Measurements from ENCODE around the gene TARM1.
A peak's percentile ranks its signal among the peaks of the same experiment; 100 is the strongest.
"Not testable (repeated sequence)": the region's sequence is repeated elsewhere in the genome, so short reads cannot be mapped to it uniquely, and the experiment has no call there.

TARM1 gene

DNA sequence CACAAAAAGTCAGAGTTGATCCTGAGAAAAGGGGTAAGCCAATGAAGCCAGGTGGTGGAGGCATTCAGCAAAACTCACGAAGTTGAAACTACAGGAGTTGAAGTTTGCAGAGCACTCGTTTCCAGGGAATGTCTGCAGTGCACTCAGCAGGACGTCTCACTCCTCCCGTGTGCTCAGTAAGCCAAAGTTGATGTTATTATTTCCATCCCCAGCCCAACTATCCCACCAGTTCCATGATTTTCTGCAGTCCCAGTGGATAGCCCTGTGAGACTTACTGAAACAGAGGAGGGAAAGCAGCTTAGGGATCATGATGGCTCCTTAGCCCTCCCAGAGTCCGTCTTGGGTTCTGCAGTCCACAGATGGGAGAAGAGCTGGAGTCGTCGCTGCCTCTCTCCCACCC, at the start of gene TARM1:
TSS of gene TARM1 (minus strand) at position 334 of the 400 bp plus-strand sequence. CDS start at position 309, 25 bp downstream.
- DNase-seq: no peak

GRCh38 chr19:54129617-54129996, 48.4 kb upstream of the TARM1 start:
- no peak for DNase-seq

DNA sequence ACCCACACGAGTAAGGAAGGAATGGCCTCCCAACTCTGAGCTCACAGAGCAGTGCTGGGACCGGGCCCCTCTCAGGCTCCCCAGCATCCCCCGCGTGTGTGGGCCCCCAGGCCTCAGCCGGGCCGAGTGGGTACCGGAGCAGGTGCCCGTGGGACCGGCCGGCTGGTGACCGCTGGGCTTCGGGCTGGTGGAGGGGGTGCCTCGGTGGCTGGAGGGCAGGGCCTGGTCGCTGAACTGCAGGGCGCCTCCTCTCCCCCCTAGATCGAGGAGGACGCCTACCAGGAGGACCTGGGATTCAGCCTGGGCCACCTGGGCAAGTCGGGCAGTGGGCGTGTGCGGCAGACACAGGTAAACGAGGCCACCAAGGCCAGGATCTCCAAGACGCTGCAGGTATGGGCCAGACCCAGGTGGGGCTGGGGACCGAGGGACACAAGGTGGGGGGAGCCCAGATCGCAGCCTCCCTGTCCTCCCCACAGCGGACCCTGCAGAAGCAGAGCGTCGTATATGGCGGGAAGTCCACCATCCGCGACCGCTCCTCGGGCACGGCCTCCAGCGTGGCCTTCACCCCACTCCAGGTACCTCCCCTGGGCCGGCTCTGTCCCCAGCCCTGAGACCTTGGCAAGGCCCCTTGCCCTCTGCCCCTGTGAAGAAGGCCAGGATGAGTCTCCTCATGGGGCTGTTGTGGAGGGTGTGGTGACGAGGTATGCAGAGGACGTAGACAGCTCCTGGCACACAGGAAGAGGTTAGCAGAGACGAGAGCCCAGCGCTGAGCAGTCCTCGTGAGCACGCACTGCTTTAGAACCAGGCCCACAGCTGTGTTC, 47.8 kb upstream of the TARM1 start:
- no peak for DNase-seq

DNA sequence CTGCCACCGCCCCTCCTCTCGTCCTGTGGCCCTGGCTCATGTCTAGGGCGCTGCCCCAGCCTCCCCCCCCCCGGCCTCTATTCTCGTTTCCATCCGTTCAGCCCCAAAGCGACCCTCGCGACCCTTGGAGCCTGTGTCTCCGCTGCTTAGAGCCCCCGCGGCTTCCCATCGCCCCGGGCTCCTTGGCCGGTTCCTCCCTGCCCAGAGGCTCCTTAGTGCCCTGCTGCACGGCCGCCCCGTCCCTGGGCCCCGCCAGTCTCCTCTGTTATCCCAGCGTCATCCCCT, 47.2 kb upstream of the TARM1 start:
- no peak for DNase-seq

GRCh38 chr19:54127688-54128440, 46.7 kb upstream of the TARM1 start:
- DNase-seq: no peak

DNA sequence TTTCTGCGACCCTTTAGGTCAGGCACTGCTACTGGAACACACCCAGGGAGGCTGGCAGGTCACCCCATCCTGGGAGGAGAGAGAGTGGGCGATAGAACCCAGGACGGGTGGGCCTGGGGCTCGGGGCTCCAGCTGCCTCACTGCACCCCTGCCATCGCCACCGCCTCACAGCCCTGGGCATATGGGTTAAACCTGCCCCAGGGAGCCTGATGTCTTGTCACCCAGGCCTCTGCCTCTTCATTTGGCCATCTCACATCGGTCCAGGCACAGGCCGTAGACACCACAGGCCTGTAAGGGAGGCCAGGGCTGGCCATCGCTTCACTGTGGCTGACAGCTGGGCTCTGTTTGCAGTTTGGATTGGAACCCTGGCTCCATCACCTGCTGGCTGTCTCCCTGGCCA, 44.5 kb upstream of the TARM1 start:
- no peak for DNase-seq

DNA sequence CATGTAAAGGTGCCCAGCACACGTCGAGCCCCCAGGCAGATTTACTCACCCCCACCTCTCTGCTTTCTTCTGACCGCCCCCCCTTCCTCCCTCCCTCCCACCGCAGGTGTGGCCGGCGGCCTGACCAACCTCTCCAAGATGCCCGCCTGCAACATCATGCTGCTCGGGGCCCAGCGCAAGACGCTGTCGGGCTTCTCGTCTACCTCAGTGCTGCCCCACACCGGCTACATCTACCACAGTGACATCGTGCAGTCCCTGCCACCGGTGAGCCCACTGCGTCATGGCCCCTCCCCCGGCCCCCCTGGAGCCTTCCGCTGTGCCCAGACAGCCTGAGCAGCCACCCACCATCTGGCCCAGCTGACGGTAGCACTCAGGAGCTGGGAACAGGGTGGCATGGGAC, 43.2 kb upstream of the TARM1 start:
- DNase-seq: no peak

DNA sequence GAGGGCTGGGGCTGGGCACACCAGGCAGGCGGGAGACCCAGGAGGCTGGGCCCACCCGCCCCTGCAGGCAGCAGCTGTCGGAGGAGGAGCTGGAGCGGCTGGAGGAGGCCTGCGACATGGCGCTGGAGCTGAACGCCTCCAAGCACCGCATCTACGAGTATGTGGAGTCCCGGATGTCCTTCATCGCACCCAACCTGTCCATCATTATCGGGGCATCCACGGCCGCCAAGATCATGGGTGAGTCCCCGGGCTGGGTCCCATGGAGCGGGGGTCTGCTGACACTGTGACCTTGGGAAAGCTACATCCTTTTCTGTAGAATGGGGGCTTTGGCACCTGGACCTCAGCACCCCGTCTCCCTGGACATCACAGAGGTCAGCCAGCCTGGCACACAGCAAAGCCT, 42.5 kb upstream of the TARM1 start:
- DNase-seq: no peak

GRCh38 chr19:54121259-54121658, 40.1 kb upstream of the TARM1 start:
- no peak for DNase-seq

DNA sequence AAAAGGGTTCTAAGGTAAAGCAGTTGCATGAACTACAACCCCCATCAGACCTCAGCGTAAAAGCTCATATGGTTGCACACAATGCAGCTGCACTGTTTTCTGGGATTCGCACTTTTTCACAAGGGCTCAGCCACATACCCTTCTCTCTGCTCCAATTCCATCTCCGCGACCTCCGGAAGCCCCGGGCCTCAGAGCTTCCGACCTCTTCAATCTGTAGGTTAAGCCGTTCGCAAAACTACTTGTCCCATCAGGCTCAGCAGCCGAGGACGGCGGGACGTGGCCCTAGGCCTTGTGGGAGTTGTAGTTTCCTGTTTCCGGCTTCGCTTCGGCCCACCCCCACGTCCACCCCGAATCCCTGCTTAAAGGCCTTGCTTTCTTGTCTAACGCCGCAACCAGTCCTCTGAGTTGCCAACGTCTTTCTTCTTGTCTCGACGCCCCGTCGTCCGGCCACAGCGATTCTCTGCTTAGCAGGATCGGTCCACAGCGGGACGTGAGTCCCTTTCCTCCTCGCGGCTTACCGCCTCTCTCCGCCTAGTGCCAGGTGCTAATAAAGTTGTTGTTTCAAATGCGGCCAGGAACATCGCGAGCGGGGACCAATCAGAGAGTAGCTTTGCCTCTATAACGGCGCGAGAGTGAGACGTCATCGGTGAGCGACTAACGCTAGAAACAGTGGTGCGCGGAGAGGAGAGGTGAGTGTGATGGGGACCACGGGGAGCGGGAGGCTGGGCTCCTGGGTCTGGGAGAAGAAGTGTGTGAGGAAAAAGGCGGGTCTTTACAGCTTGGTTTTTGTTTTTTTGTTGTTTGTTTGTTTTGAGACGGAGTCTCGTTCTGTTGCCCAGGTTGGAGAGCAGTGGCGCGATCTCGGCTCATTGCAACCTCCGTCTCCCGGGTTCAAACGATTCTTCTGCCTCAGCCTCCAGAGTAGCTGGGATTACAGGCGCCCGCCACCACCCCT, 34.2 kb upstream of the TARM1 start, which contains the start of the genes PRPF31 and TFPT:
TSS of gene PRPF31 (plus strand) at position 646 of the 955 bp plus-strand sequence. CDS start 2,525 bp downstream, outside the sequence.
TSS of gene TFPT (minus strand) at position 549 of the 955 bp plus-strand sequence. CDS start at position 161, 388 bp downstream.
- DNase-seq: peak; percentile 43 to 92

GRCh38 chr19:54114340-54115108, 33.4 kb upstream of the TARM1 start:
- DNase-seq: no peak

- no peak for DNase-seq
Measured at GRCh38 chr19:54109651-54110050, 28.5 kb upstream of the TARM1 start.

DNA sequence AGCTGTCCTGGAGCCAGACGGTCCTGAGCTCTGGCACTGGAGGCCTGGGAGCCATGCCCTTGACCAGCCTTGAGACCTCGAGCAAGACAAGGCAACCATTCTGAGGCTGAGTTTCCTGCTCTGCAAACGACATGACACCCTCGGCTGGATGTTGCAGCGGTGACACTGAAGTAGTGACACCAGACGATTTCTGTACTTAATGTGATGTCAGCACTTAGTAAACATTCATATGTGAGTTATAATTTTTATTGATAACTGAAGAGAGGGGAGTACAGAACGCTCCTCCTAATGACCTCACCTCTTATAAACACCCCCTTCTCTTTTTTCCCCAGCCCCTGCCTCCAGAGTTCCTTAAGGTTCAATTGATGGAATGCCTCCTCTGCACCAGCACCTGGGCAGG, 27.3 kb upstream of the TARM1 start:
- DNase-seq: no peak

- no peak for DNase-seq
Measured at GRCh38 chr19:54107876-54108490, 26.8 kb upstream of the TARM1 start.

DNA sequence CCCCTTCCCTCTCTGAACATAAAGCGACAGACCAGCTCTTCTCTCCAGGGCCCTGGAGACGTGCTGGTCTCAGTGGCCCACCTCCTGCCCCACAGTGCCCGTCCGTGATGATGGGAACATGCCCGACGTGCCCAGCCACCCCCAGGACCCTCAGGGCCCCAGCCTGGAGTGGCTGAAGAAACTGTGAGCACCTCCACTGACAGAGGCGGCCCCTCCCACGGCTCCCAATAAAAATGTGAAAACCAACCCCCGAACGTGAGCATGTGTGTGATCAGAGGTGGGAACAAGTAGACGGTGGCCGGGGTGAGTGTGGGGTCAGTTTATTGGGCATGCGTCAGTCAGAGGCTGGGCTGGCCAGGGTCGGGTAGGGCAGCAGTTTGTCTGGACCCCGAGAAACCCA, 25.6 kb upstream of the TARM1 start:
- DNase-seq: no peak

- no peak for DNase-seq
Measured at GRCh38 chr19:54105796-54106195, 24.6 kb upstream of the TARM1 start.

DNA sequence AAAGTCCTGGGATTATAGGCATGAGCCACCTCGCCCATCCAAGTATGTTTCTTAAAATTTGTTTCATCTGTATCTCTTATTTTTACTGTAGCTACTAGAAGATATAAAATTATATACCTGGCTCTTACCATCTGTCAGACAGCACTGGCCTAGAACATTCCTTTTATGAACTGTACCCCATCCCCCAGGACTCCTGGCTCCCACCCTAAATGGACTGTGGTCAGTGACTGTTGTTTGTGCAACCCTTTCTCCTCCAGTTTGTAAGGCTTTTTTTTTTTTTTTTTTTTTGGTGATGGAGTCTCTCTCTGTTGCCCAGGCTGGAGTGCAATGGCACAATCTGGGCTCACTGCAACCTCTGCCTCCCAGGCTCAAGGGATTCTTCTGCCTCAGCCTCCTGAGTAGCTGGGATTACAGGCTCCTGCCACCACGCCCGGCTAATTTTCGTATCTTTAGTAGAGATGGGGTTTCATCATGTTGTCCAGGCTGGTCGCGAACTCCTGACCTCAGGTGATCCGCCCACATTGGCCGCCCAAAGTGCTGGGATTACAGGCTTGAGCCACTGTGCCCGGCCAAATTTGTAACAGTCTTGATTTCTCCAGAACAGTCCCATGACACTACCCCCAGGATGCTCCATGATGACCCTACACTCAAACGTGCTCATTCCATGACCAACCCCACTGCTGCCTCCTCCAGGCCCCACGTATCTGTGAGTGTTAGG, 24.0 kb upstream of the TARM1 start:
- no peak for DNase-seq

DNA sequence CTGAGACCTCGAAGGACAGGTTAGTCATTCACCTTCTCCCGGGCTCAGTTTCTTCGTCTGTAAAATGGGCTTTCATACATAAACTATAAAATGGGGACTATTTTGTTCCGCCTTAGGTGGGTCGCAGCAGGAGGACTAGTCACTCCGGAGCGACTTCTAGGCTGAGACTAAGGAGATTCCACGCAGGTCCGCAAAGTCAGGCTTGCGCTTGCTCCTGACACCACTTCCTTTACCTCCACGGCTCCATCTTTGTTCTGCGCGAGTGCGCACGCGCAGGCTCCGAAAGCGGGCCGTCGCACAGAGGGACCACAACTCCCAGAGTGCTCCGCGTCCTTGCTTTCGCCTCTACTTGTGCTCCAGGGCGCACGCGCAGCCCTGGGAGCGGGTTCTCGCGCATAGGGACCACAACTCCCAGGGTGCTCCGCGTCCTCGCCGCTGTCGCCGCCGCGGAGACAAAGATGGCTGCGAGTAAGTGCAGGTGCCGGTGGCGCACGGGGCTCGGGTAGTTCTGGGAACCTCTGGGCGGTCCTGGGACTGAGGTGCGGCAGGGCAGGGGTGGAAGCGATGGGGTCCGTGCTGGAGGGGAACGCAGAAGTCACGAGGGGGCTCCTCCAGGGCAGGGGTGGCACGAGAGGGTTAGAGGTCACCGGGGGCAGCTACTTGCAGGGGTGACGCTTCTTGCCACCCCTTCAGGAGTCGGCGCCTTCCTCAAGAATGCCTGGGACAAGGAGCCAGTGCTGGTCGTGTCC, 21.4 kb upstream of the TARM1 start, which contains the start of gene NDUFA3:
TSS of gene NDUFA3 (plus strand) at position 435 of the 749 bp plus-strand sequence. CDS start at position 459, 24 bp downstream.
- peak; percentile 74 to 75 for DNase-seq

DNA sequence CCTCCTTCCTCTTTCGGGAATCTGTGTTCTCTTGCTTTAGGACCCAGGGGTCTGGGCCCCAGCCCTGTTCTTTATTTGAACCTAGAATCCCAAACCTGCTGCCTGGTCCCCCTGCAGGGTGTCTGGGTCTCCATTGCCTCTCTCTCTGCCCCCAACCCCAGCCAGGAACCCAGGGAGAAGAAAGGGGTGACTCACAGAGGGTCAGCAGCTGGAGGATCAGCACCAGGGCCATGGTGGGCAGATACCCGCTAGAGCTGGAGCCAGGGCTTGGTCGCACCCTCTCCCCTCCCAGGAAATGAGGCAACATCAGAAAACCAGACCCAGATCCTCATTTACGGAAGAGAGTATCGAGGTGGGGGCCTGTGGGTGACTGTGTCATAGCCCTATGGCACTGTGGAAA, 19.4 kb upstream of the TARM1 start, which contains the start of gene OSCAR:
TSS of gene OSCAR (minus strand) at position 243 of the 400 bp plus-strand sequence. CDS start at position 232, 11 bp downstream.
- DNase-seq: no peak

DNA sequence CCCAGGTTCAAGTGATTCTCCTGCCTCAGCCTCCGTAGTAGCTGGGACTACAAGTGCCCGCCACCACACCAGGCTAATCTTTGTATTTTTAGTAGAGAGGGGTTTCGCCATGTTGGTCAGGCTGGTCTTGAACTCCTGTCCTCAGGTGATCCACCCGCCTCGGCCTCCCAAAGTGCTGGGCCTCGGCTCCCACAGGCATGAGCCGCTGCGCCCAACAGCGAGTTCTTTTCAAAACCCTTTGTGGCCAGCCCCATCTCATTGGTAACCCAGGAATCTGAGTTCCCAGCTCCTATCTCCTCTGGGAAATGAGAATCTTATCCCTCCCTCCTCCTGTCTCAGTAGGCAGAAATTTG, 18.7 kb upstream of the TARM1 start:
- DNase-seq: not testable (repeated sequence)
